Activated CD8-positive, alpha-beta memory T cell treated with anti-CD3 and anti-CD28 coated beads, Interleukin-2, amount 50 U/mL, for 4 hours (primary cell): Measurements from ENCODE around the gene TEPSIN.

ENCODE experiments used
- DNase-seq: peaks from one replicate; pipeline ENCODE4 v3.0.0-alpha.2; 2020

Gene TEPSIN

GRCh38 chr17:81196505-81197408, 42.1 kb downstream of the TEPSIN start:
- no peak for DNase-seq

GRCh38 chr17:81195941-81196495, 42.8 kb downstream of the TEPSIN start:
- no peak for DNase-seq

GRCh38 chr17:81194941-81195901, 43.6 kb downstream of the TEPSIN start:
- no peak for DNase-seq

- DNase-seq = no peak
Measured at GRCh38 chr17:81194225-81194760, 44.6 kb downstream of the TEPSIN start.

- DNase-seq = no peak
Measured at GRCh38 chr17:81193470-81194224, 45.2 kb downstream of the TEPSIN start.

GRCh38 chr17:81193051-81193410, 45.8 kb downstream of the TEPSIN start:
- DNase-seq = no peak

- DNase-seq = no peak
Measured at GRCh38 chr17:81192386-81193050, 46.3 kb downstream of the TEPSIN start.

- no peak for DNase-seq
Measured at GRCh38 chr17:81191646-81192045, 47.2 kb downstream of the TEPSIN start.

GRCh38 chr17:81191116-81191515, 47.7 kb downstream of the TEPSIN start:
- no peak for DNase-seq

GRCh38 chr17:81190591-81190990, 48.3 kb downstream of the TEPSIN start:
- DNase-seq = no peak

- DNase-seq = no peak
Measured at GRCh38 chr17:81189670-81190530, 49.0 kb downstream of the TEPSIN start.

- DNase-seq = no peak
Measured at GRCh38 chr17:81189016-81189415, 49.8 kb downstream of the TEPSIN start.

GRCh38 chr17:81188491-81188840, 50.4 kb downstream of the TEPSIN start:
- DNase-seq = no peak

GRCh38 chr17:81187586-81188490, 51.0 kb downstream of the TEPSIN start:
- DNase-seq = no peak

- no peak for DNase-seq
Measured at GRCh38 chr17:81187120-81187519, 51.7 kb downstream of the TEPSIN start.

GRCh38 chr17:81186203-81186602, 52.7 kb downstream of the TEPSIN start:
- no peak for DNase-seq

GRCh38 chr17:81184555-81184954, 54.3 kb downstream of the TEPSIN start:
- no peak for DNase-seq

GRCh38 chr17:81183807-81184206, 55.0 kb downstream of the TEPSIN start:
- no peak for DNase-seq

GRCh38 chr17:81183316-81183715, 55.5 kb downstream of the TEPSIN start:
- DNase-seq = no peak

GRCh38 chr17:81182596-81182995, 56.3 kb downstream of the TEPSIN start:
- DNase-seq = no peak
